ENCODE results near the gene CACNA2D1. TPM values are rescaled to one million over a fixed set of nuclear protein-coding genes. Genes with fewer than 3 reads are reported as not detected.

The CACNA2D1 gene
- total RNA-seq, 1 donor from 2014 or later, result 4.6 TPM

- DNase-seq (ENCODE audit: low read depth in 2 of 2), result no peak
These were observed 157.3 kb downstream of the CACNA2D1 start for GRCh38 chr7:82286096-82286797.

- DNase-seq (ENCODE audit: low read depth in 2 of 2), result no peak
These were observed 158.5 kb downstream of the CACNA2D1 start for GRCh38 chr7:82284936-82285519.

GRCh38 chr7:82275342-82275741 is 168.2 kb downstream of the CACNA2D1 start:
- DNase-seq (ENCODE audit: low read depth in 2 of 2), result peak in 1 of 2 donors; percentile 2

- DNase-seq (ENCODE audit: low read depth in 2 of 2), result no peak
These were observed 168.9 kb downstream of the CACNA2D1 start for GRCh38 chr7:82274681-82275080.

DNA sequence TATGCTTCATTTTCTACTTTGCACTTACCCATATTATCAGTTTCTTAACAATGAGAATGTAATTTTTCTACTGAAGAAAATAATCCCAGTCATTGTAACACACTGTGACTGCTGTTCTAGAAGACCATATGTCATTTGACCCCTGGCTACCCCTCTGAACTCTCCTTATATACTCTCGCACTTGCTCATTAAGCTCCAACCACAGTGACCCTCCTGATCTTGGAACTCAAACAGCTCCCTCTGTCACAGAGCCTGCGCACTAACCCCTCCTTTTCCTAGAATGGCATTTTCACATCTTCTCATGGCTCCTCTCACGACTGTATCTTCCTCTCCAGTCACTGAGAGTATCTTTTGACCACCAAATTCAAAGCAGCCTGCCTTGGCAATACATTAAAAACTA is 169.7 kb downstream of the CACNA2D1 start:
- DNase-seq (ENCODE audit: low read depth in 2 of 2), result no peak

DNA sequence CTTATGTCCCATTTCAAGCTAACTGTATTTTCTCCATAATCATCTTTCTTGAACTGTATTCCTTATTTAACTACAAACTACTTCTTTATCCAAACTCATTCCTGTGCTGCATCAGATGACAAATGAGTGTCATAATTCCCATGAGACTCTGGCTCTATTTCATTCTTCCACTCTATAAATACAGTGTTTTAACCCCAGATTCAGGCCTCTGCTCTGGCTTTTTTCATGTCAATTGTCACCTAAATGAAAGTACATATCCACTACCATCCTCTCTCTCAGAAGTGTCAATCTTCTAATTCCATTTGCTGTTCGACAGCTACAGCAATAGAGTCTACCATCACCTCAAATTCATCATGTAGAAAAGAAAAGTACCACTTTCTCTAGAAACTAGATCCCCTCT is 172.7 kb downstream of the CACNA2D1 start:
- no peak for DNase-seq (ENCODE audit: low read depth in 2 of 2)

DNA sequence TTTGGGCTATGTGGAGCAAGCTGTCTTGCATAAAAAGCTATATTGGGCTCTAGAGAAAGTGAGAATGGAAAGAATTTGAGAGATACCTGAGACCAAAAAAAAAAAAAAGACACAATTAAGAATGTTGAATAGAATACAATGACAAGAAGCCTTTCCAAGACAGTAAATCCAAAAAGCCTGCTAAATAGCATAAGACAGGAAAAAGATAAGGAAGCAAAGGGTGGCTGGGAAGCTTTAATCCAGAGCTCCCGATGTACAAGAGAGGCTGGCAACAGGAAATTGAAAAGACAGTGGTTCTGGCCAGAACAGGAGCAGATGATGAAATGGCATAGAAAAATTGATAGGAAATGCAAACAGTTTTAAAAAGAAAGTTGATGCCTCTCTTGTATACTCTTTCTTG is 174.9 kb downstream of the CACNA2D1 start:
- no peak for DNase-seq (ENCODE audit: low read depth in 2 of 2)

GRCh38 chr7:82266081-82266480 is 177.5 kb downstream of the CACNA2D1 start:
- DNase-seq (ENCODE audit: low read depth in 2 of 2), result no peak

DNA sequence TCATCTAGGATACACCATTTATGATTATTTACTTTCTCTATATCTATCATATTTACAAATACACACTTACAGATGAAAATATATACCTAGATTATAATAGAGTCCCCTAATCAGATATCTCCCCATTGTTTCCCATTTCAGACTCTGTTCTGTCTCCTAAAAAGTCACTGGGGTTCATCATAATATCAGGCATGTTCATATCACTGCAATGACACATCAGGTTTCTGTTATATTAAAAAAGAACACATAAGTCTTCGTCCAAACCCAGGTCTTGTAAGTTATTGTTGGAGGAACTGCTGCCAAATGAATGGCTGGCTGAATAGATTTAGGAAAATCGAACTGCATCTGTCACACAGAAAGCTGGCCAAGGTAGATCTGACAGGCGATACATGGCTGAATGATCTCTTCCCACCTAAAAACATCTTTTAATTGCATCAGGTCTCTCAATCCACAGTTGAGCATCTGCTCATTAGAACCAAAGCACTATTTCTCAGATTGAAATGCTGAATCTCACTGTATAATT is 178.7 kb downstream of the CACNA2D1 start:
- no peak for DNase-seq (ENCODE audit: low read depth in 2 of 2)

- DNase-seq (ENCODE audit: low read depth in 2 of 2), result no peak
These were observed 179.4 kb downstream of the CACNA2D1 start for GRCh38 chr7:82263920-82264782.

GRCh38 chr7:82258181-82258580 is 185.4 kb downstream of the CACNA2D1 start:
- DNase-seq (ENCODE audit: low read depth in 2 of 2), result no peak

DNA sequence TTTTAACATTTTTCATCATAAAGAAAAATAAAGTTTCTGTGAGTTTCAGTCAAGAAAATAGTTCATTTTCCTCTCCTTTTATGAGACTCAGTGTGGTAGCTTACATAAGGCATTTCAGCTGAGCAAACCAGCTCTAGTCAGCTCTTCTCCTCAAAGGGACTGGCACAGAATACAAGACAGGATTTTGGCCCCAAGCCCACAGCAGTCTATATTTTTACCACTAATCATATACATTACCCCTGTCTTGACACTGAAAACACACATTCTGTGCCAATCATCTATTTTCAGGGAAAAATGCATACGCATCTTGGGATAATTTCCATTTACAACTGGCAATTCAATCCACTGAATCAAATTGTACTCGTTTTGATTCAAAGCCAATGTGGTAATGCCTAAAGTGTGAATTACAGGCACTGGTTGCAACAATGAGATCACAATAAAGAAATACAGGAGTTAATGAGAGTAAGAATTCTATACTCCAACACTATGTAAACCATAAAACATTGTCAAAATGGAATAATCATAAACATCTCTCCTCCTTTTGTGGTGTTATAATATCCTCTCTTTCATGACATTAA is 186.4 kb downstream of the CACNA2D1 start:
- DNase-seq (ENCODE audit: low read depth in 2 of 2), result no peak

GRCh38 chr7:82255706-82256105 is 187.9 kb downstream of the CACNA2D1 start:
- DNase-seq (ENCODE audit: low read depth in 2 of 2), result no peak

DNA sequence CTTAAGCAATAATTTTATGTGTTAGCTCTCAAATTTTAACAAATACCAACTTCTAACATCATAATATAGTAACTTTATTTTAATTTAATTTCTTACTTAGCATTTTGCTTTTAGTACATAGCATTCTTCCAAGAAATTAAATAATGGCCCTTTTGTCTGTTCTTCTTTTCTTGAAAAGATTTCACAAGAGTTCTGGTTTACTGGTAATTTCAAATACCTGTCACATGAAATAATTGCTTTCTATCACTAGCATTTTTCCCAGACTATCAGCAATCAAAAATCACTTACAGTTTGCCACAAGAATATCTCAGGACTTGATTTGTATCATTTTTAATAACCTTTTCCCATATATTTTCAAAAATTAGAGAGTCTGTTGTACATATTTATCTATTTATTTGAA is 193.0 kb downstream of the CACNA2D1 start:
- DNase-seq (ENCODE audit: low read depth in 2 of 2), result no peak

GRCh38 chr7:82249979-82250378 is 193.6 kb downstream of the CACNA2D1 start:
- no peak for DNase-seq (ENCODE audit: low read depth in 2 of 2)

DNA sequence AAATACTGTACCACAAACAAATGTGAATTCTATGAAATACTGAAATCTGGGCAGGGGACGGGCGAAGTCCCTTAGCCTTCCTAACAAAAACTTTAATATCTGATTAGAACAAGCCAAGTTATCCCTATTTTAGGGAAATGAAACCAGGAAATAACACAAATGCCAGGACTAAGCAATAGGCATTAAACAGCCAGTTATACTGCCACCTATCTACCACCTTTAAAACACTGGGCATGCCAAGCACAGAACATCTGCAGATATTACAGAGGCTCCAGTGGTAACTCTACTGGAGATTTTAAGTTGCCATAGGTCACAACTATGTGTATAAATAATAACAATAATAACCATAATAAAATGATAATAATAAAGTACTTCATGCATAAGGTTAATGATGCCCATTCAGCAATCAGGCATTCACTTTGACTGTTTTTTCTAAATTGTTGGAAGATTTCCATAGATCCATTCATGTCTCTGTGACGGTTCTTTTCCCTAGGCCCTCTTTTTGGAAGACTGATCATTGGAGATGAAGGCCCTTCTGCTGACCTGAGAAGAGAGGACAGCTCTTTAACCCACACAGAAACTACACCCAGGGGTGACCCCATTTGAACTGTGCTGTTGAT is 195.7 kb downstream of the CACNA2D1 start:
- DNase-seq (ENCODE audit: low read depth in 2 of 2), result peak; percentile 31 to 70

DNA sequence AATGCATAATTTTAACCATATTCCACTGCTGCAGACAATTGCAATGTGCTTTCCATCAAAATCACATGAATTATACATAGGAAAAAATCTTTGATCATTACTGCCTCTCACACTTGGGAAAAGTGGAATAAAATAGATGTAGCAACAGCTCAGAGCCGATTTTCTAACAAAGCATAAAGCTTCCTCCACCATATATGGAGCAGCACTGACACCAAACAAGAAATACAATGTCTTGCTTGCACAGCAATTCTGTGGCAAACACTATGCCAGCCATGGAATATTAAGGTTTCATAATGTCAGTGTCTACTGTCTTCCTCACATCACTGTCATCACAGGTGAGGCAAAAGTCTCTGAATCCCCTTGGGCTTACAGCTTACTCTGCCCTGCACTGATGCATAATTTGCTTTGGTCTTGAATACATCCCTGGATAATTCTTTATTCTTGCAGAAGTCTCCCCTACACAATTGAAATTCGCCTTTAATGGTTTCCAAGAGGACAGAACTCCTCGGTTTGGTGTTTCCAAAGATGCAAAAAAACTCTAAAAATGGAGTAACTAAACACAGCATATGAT is 198.5 kb downstream of the CACNA2D1 start:
- no peak for DNase-seq (ENCODE audit: low read depth in 2 of 2)

- DNase-seq (ENCODE audit: low read depth in 2 of 2), result no peak
These were observed 202.2 kb downstream of the CACNA2D1 start for GRCh38 chr7:82241356-82241755.

GRCh38 chr7:82235713-82236112 is 207.9 kb downstream of the CACNA2D1 start:
- DNase-seq (ENCODE audit: low read depth in 2 of 2), result peak; percentile 44 to 91

- peak; percentile 55 to 64 for DNase-seq (ENCODE audit: low read depth in 2 of 2)
These were observed 209.0 kb downstream of the CACNA2D1 start for GRCh38 chr7:82234457-82235049.

Measured in lung microvascular endothelial cell (primary cell).